Naive thymus-derived CD4-positive, alpha-beta T cell (primary cell): ENCODE measurements around the gene RELN. TPM values are rescaled to one million over a fixed set of nuclear protein-coding genes. Genes with fewer than 3 reads are reported as not detected.

Experiments
- ATAC-seq: fragments of 150-1000 bp; cut with Tn5 transposase; 2 replicates; pipeline ENCODE4 v1.10.0; 2021; ENCODE audit warnings: mild to moderate bottlenecking, moderate library complexity
- CTCF ChIA-PET: fragments of 350-600 bp; sonication (Branson Sonifier 250); formaldehyde crosslinking; loops from one replicate; lab custom pipeline; 2021; ENCODE audit warnings: antibody characterized with exemption; lab: Charles Lee
- POLR2A ChIA-PET: fragments of 350-600 bp; sonication (Branson Sonifier 250); formaldehyde crosslinking; loops from one replicate; lab custom pipeline; 2021; ENCODE audit warnings: antibody characterized with exemption, inconsistent platforms; lab: Charles Lee
- DNase-seq, 9 donors: peaks; one replicate each; pipeline versions ENCODE4 v3.0.0 to v3.0.0-alpha.2; 2020 to 2022; ENCODE audit warnings: mixed read lengths in 1 of 9
- H3K27ac ChIP-seq: one replicate; pipeline ENCODE4 v1.7.0; 2013; ENCODE audit warnings: mild to moderate bottlenecking, low read depth, low read length, moderate library complexity
- H3K27me3 ChIP-seq, 2 donors: one replicate each; pipeline ENCODE4 v1.7.0; 2013; ENCODE audit warnings: low read length in 2 of 2, mild to moderate bottlenecking in 2 of 2, moderate library complexity in 2 of 2; ENCODE audit not compliant: control insufficient read depth in 2 of 2, insufficient read depth in 2 of 2
- H3K36me3 ChIP-seq, 3 experiments: 1 replicate in 2 of 3; 2 replicates in 1 of 3; pipeline ENCODE4 v1.7.0; 2013; ENCODE audit warnings: low read length in 3 of 3, mild to moderate bottlenecking in 3 of 3, moderate library complexity in 1 of 3; ENCODE audit not compliant: insufficient read depth in 3 of 3, control insufficient read depth in 2 of 3
- H3K4me1 ChIP-seq, 2 donors: one replicate each; pipeline ENCODE4 v1.7.0; 2013; ENCODE audit warnings: low read length in 2 of 2, mild to moderate bottlenecking in 2 of 2, moderate library complexity in 1 of 2; ENCODE audit not compliant: control insufficient read depth in 2 of 2, insufficient read depth in 2 of 2
- H3K4me3 ChIP-seq: 2 replicates; pipeline ENCODE4 v1.7.0; 2013; ENCODE audit warnings: mild to moderate bottlenecking, low read length
- H3K9me3 ChIP-seq, 3 experiments: 1 replicate in 2 of 3; 2 replicates in 1 of 3; pipeline ENCODE4 v1.7.0; 2013; ENCODE audit warnings: low read length in 3 of 3; ENCODE audit not compliant: control insufficient read depth in 2 of 3
- H3K27ac Mint-ChIP-seq, 9 donors: one replicate each; pipeline ENCODE4 v1.8.0; 2020 to 2022; ENCODE audit warnings: mixed read lengths in 9 of 9, mild to moderate bottlenecking in 8 of 9, moderate library complexity in 5 of 9, inconsistent platforms in 2 of 9
- H3K27me3 Mint-ChIP-seq, 5 donors: one replicate each; pipeline ENCODE4 v1.8.0; 2021 to 2022; ENCODE audit warnings: mixed read lengths in 5 of 5, mild to moderate bottlenecking in 1 of 5
- H3K36me3 Mint-ChIP-seq, 5 donors: one replicate each; pipeline ENCODE4 v1.8.0; 2020 to 2022; ENCODE audit warnings: mixed read lengths in 5 of 5, mild to moderate bottlenecking in 3 of 5, inconsistent platforms in 1 of 5
- H3K4me1 Mint-ChIP-seq, 7 donors: one replicate each; pipeline ENCODE4 v1.8.0; 2020 to 2022; ENCODE audit warnings: mixed read lengths in 7 of 7, mild to moderate bottlenecking in 3 of 7, inconsistent platforms in 1 of 7
- H3K4me3 Mint-ChIP-seq, 10 donors: one replicate each; pipeline ENCODE4 v1.8.0; 2020 to 2022; ENCODE audit warnings: mild to moderate bottlenecking in 10 of 10, mixed read lengths in 10 of 10, moderate library complexity in 6 of 10, inconsistent platforms in 2 of 10
- H3K9me3 Mint-ChIP-seq, 11 donors: one replicate each; pipeline ENCODE4 v1.8.0; 2020 to 2022; ENCODE audit warnings: mixed read lengths in 11 of 11, mild to moderate bottlenecking in 4 of 11, inconsistent platforms in 1 of 11, moderate library complexity in 1 of 11
- intact Hi-C, 2 donors: fragments of 100-400 bp; cut with micrococcal nuclease; formaldehyde crosslinking; loops; one replicate each; pipeline ENCODE4 v1.15.1; 2023
- polyA plus RNA-seq, 2 donors: library from polyadenylated mRNA; unstranded; fragments of 300-500 nt; fragmentation: Illumina TruSeq; gene quantifications; one replicate each; pipeline ENCODE4 v1.2.3, GENCODE V29; 2021
- total RNA-seq, 6 experiments: library from RNA in 5 of 6; stranded (reverse) in 5 of 6; gene quantifications; 1 replicate in 5 of 6; 2 replicates in 1 of 6; pipeline ENCODE4 v1.2.3 and lab custom pipeline; 2021 to 2026

Gene RELN
- total and polyA plus RNA-seq, 7 experiments from 2014 or later = not detected

GRCh38 chr7:103851357-103851756, 138.1 kb downstream of the RELN start:
- no peak overlapping the region for H3K4me3 ChIP-seq
- no peaks in the 10 kb centered on the region for H3K9me3 ChIP-seq
- ChIA-PET POLR2A (no interaction called here), CTCF (no interaction called here)
- Mint-ChIP-seq H3K27me3 (peaks cover 0 to 23% (median 10%) of the 10 kb centered on the region in 5 donors), H3K27ac (no peak overlapping the region), H3K4me1 (peaks cover 0 to 2% (median 0%) of the 10 kb centered on the region in 7 donors), H3K4me3 (no peak overlapping the region), H3K36me3 (peaks cover 0 to 4% (median 0%) of the 10 kb centered on the region in 5 donors), H3K9me3 (peaks cover 0 to 24% (median 8%) of the 10 kb centered on the region in 11 donors)
- no peaks in the 10 kb centered on the region for H3K27me3 ChIP-seq
- H3K27ac ChIP-seq = no peak overlapping the region
- DNase-seq (no peak), ATAC-seq (no peak)
- intact Hi-C loops = no loop called here
- no peaks in the 10 kb centered on the region for H3K4me1 ChIP-seq
- H3K36me3 ChIP-seq = no peaks in the 10 kb centered on the region

- Mint-ChIP-seq H3K9me3 (peaks cover 0 to 6% (median 0%) of the 10 kb centered on the region in 11 donors), H3K4me1 (peaks cover 0 to 2% (median 0%) of the 10 kb centered on the region in 7 donors), H3K27me3 (peaks cover 0 to 7% (median 0%) of the 10 kb centered on the region in 5 donors), H3K36me3 (no peaks in the 10 kb centered on the region), H3K4me3 (no peak overlapping the region), H3K27ac (no peak overlapping the region)
- Histone ChIP-seq H3K9me3 (no peaks in the 10 kb centered on the region), H3K27me3 (no peaks in the 10 kb centered on the region), H3K4me3 (no peak overlapping the region), H3K27ac (no peak overlapping the region), H3K36me3 (no peaks in the 10 kb centered on the region), H3K4me1 (no peaks in the 10 kb centered on the region)
- CTCF ChIA-PET = no interaction called here
- POLR2A ChIA-PET = no interaction called here
- ATAC-seq (no peak), DNase-seq (no peak)
- intact Hi-C loops = no loop called here
Measured at GRCh38 chr7:103843689-103844480, 145.6 kb downstream of the RELN start.

DNA sequence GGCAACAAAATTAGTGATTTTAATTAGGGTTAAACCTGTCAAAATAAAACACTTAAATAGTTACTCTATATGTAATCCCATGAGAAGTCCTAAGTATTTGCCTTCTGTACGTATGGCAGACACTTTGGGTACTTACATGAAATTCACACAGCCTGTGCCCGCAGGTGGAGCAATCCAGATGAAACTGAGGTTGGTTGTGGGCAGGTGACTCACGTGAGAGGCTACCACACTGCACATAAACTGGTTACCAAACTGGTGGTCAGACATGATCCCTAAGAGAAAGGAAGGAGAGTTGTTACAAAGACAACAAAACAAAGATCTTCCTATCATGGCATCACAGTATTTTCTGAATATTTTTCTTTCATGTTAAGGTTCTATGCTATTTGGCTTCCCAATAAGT, 156.1 kb downstream of the RELN start:
- ATAC-seq (no peak), DNase-seq (no peak)
- H3K27ac ChIP-seq = no peak overlapping the region
- intact Hi-C loops = no loop called here
- H3K36me3 ChIP-seq = no peaks in the 10 kb centered on the region
- H3K4me1 ChIP-seq = no peaks in the 10 kb centered on the region
- Mint-ChIP-seq H3K36me3 (no peaks in the 10 kb centered on the region), H3K27ac (no peak overlapping the region), H3K9me3 (peaks cover 0 to 3% (median 0%) of the 10 kb centered on the region in 11 donors), H3K4me3 (no peak overlapping the region), H3K27me3 (peaks cover 0 to 19% (median 13%) of the 10 kb centered on the region in 5 donors), H3K4me1 (no peaks in the 10 kb centered on the region)
- ChIA-PET POLR2A (no interaction called here), CTCF (no interaction called here)
- H3K4me3 ChIP-seq = no peak overlapping the region
- no peaks in the 10 kb centered on the region for H3K9me3 ChIP-seq
- H3K27me3 ChIP-seq = no peaks in the 10 kb centered on the region

DNA sequence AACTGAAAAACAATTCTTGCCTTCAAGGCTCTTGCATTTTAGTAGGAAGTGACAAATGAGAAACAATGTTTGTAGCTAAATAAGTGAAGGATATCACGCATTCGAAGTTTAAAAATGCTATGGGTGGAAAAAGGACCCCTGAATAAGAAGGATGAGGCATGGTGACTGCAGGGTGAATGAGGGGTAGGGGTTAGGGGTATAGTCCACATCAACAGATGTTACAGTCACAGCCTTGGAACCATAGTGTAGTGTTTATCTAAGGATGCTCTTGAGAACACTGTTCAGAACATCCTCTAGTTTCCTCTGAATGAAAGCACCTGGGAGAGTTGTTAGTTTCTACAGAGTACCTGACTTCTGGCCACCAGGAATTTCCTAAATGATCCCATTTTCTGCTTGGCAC, 157.0 kb downstream of the RELN start:
- Histone ChIP-seq H3K27ac (no peak overlapping the region), H3K36me3 (no peaks in the 10 kb centered on the region), H3K27me3 (no peaks in the 10 kb centered on the region), H3K9me3 (no peaks in the 10 kb centered on the region), H3K4me1 (no peaks in the 10 kb centered on the region), H3K4me3 (no peak overlapping the region)
- POLR2A ChIA-PET = no interaction called here
- Mint-ChIP-seq H3K27me3 (peaks cover 0 to 24% (median 14%) of the 10 kb centered on the region in 5 donors), H3K9me3 (peaks cover 0 to 3% (median 0%) of the 10 kb centered on the region in 11 donors), H3K4me3 (no peak overlapping the region), H3K4me1 (no peaks in the 10 kb centered on the region), H3K36me3 (no peaks in the 10 kb centered on the region), H3K27ac (no peak overlapping the region)
- CTCF ChIA-PET = no interaction called here
- DNase-seq (no peak), ATAC-seq (no peak)
- intact Hi-C loops = no loop called here

DNA sequence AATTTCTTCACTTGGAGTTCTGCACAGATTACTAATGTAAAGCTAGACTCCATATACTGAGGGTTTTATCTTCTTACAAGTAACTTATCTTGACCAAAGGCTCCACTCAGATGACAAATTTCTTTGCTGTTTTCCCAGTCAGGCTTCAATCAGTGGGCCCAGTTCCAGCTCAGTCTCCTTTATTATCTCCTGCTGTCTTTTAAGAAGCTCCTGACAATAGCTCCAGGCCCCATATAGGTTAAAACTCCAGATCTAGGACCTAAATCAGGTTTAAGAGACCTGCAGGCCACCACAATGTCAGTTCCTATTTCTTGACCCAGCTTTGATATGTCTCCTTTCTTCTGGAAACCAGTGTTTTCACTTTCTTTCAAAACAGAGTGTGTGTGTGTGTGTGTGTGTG, 165.2 kb downstream of the RELN start:
- no peaks in the 10 kb centered on the region for H3K9me3 ChIP-seq
- CTCF ChIA-PET = no interaction called here
- Mint-ChIP-seq H3K4me3 (no peak overlapping the region), H3K4me1 (no peaks in the 10 kb centered on the region), H3K27me3 (peaks cover 0 to 24% (median 13%) of the 10 kb centered on the region in 5 donors), H3K36me3 (no peaks in the 10 kb centered on the region), H3K27ac (no peak overlapping the region), H3K9me3 (peaks cover 0 to 18% (median 0%) of the 10 kb centered on the region in 11 donors)
- H3K4me3 ChIP-seq = no peak overlapping the region
- no peaks in the 10 kb centered on the region for H3K27me3 ChIP-seq
- no peaks in the 10 kb centered on the region for H3K4me1 ChIP-seq
- no peaks in the 10 kb centered on the region for H3K36me3 ChIP-seq
- DNase-seq (no peak), ATAC-seq (no peak)
- POLR2A ChIA-PET = no interaction called here
- H3K27ac ChIP-seq = no peak overlapping the region
- intact Hi-C loops = no loop called here

- Mint-ChIP-seq H3K4me3 (no peak overlapping the region), H3K36me3 (no peaks in the 10 kb centered on the region), H3K4me1 (no peaks in the 10 kb centered on the region), H3K27ac (no peak overlapping the region), H3K9me3 (peaks cover 0 to 18% (median 0%) of the 10 kb centered on the region in 11 donors), H3K27me3 (peaks cover 0 to 18% (median 8%) of the 10 kb centered on the region in 5 donors)
- H3K27me3 ChIP-seq = no peaks in the 10 kb centered on the region
- no peak overlapping the region for H3K27ac ChIP-seq
- no peaks in the 10 kb centered on the region for H3K9me3 ChIP-seq
- no peak overlapping the region for H3K4me3 ChIP-seq
- DNase-seq (no peak), ATAC-seq (no peak)
- no peaks in the 10 kb centered on the region for H3K4me1 ChIP-seq
- intact Hi-C loops = no loop called here
- H3K36me3 ChIP-seq = no peaks in the 10 kb centered on the region
- ChIA-PET CTCF (no interaction called here), POLR2A (no interaction called here)
Measured at GRCh38 chr7:103823084-103823483, 166.4 kb downstream of the RELN start.

- no peak overlapping the region for H3K27ac Mint-ChIP-seq
- intact Hi-C loops = no loop called here
- ChIA-PET POLR2A (no interaction called here), CTCF (no interaction called here)
- H3K36me3 ChIP-seq = no peaks in the 10 kb centered on the region
- no peak overlapping the region for H3K4me3 ChIP-seq
- ATAC-seq (no peak), DNase-seq (no peak)
- peaks cover 0 to 18% (median 0%) of the 10 kb centered on the region in 11 donors for H3K9me3 Mint-ChIP-seq
- H3K4me1 Mint-ChIP-seq = no peaks in the 10 kb centered on the region
- H3K27me3 ChIP-seq = no peaks in the 10 kb centered on the region
- H3K4me1 ChIP-seq = no peaks in the 10 kb centered on the region
- H3K27me3 Mint-ChIP-seq = peaks cover 0 to 7% (median 5%) of the 10 kb centered on the region in 5 donors
- no peaks in the 10 kb centered on the region for H3K9me3 ChIP-seq
- H3K27ac ChIP-seq = no peak overlapping the region
- H3K4me3 Mint-ChIP-seq = no peak overlapping the region
- peaks cover 0 to 3% (median 0%) of the 10 kb centered on the region in 5 donors for H3K36me3 Mint-ChIP-seq
Measured at GRCh38 chr7:103821092-103821491, 168.4 kb downstream of the RELN start.
